DMS114 treated with DMSO at 0.1 percent for 48 hours (cell line): ENCODE data around the gene ZNF839.

Experiments
- DNase-seq: peaks from one replicate; lab custom pipeline; 2025; ENCODE audit not compliant: unreplicated experiment; lab: John Stamatoyannopoulos, UW

Gene ZNF839

GRCh38 chr14:102377696-102378095 lies 58.1 kb downstream of the ZNF839 start:
- DNase-seq: no peak

- no peak for DNase-seq
Observed at GRCh38 chr14:102378830-102379229, 59.3 kb downstream of the ZNF839 start.

- no peak for DNase-seq
Observed at GRCh38 chr14:102387086-102387485, 67.5 kb downstream of the ZNF839 start.

GRCh38 chr14:102389246-102389645 lies 69.7 kb downstream of the ZNF839 start:
- DNase-seq: no peak

GRCh38 chr14:102390064-102390855 lies 70.7 kb downstream of the ZNF839 start:
- no peak for DNase-seq
